ENCODE results near the gene EPHA7.

Gene EPHA7

GRCh38 chr6:93210908-93211307 lies 208.5 kb downstream of the EPHA7 start:
- no peak overlapping the region for H3K27ac ChIP-seq
- H3K9me3 ChIP-seq (ENCODE audit: low read depth, low read length): no peaks in the 10 kb centered on the region
- no peaks in the 10 kb centered on the region for H3K36me3 ChIP-seq (ENCODE audit: insufficient read depth, low read length)
- H3K9ac ChIP-seq (ENCODE audit: insufficient read length): no peak overlapping the region
- DNase-seq (ENCODE audit: low read depth, low spot score): no peak
- TF ChIP-seq EZH2 (IDR thresholded peaks at IDR 0.05): no peak
- no peak for TF ChIP-seq POLR2AphosphoS5 (IDR thresholded peaks at IDR 0.05; ENCODE audit: borderline replicate concordance, low read depth, low read length)
- TF ChIP-seq FOXP2 (optimal IDR thresholded peaks at IDR 0.05; ENCODE audit: control extremely low read depth, extremely low read length, insufficient read depth): no peak
- no peak overlapping the region for H3K4me3 ChIP-seq

GRCh38 chr6:93209358-93209757 lies 210.0 kb downstream of the EPHA7 start:
- H3K9me3 ChIP-seq (ENCODE audit: low read depth, low read length): no peaks in the 10 kb centered on the region
- no peak overlapping the region for H3K4me3 ChIP-seq
- TF ChIP-seq FOXP2 (optimal IDR thresholded peaks at IDR 0.05; ENCODE audit: control extremely low read depth, extremely low read length, insufficient read depth): no peak
- no peak for TF ChIP-seq EZH2 (IDR thresholded peaks at IDR 0.05)
- TF ChIP-seq POLR2AphosphoS5 (IDR thresholded peaks at IDR 0.05; ENCODE audit: borderline replicate concordance, low read depth, low read length): no peak
- no peaks in the 10 kb centered on the region for H3K36me3 ChIP-seq (ENCODE audit: insufficient read depth, low read length)
- no peak overlapping the region for H3K27ac ChIP-seq
- H3K9ac ChIP-seq (ENCODE audit: insufficient read length): no peak overlapping the region
- no peak for DNase-seq (ENCODE audit: low read depth, low spot score)

GRCh38 chr6:93196406-93196970 lies 222.9 kb downstream of the EPHA7 start:
- no peak overlapping the region for H3K9ac ChIP-seq (ENCODE audit: insufficient read length)

GRCh38 chr6:93194480-93194879 lies 224.9 kb downstream of the EPHA7 start:
- Histone ChIP-seq H3K27ac (no peak overlapping the region), H3K9me3 (ENCODE audit: low read depth, low read length) (no peaks in the 10 kb centered on the region), H3K9ac (ENCODE audit: insufficient read length) (no peak overlapping the region), H3K4me3 (no peak overlapping the region), H3K36me3 (ENCODE audit: insufficient read depth, low read length) (no peaks in the 10 kb centered on the region)
- TF ChIP-seq FOXP2 (optimal IDR thresholded peaks at IDR 0.05; ENCODE audit: control extremely low read depth, extremely low read length, insufficient read depth) (no peak), EZH2 (IDR thresholded peaks at IDR 0.05) (no peak), POLR2AphosphoS5 (IDR thresholded peaks at IDR 0.05; ENCODE audit: borderline replicate concordance, low read depth, low read length) (no peak)
- no peak for DNase-seq (ENCODE audit: low read depth, low spot score)

More at GRCh38 chr6:93196406-93196970, 222.9 kb downstream of the EPHA7 start:
- no peak for TF ChIP-seq FOXP2 (optimal IDR thresholded peaks at IDR 0.05; ENCODE audit: control extremely low read depth, extremely low read length, insufficient read depth)
- no peak for TF ChIP-seq POLR2AphosphoS5 (IDR thresholded peaks at IDR 0.05; ENCODE audit: borderline replicate concordance, low read depth, low read length)
- no peak for TF ChIP-seq EZH2 (IDR thresholded peaks at IDR 0.05)
- no peak for DNase-seq (ENCODE audit: low read depth, low spot score)
- Histone ChIP-seq H3K4me3 (no peak overlapping the region), H3K36me3 (ENCODE audit: insufficient read depth, low read length) (no peaks in the 10 kb centered on the region), H3K9me3 (ENCODE audit: low read depth, low read length) (no peaks in the 10 kb centered on the region), H3K27ac (no peak overlapping the region)

GRCh38 chr6:93193868-93194267 lies 225.5 kb downstream of the EPHA7 start:
- TF ChIP-seq FOXP2 (optimal IDR thresholded peaks at IDR 0.05; ENCODE audit: control extremely low read depth, extremely low read length, insufficient read depth) (no peak), POLR2AphosphoS5 (IDR thresholded peaks at IDR 0.05; ENCODE audit: borderline replicate concordance, low read depth, low read length) (no peak), EZH2 (IDR thresholded peaks at IDR 0.05) (no peak)
- H3K9me3 ChIP-seq (ENCODE audit: low read depth, low read length): no peaks in the 10 kb centered on the region
- H3K27ac ChIP-seq: no peak overlapping the region
- no peak overlapping the region for H3K4me3 ChIP-seq
- H3K36me3 ChIP-seq (ENCODE audit: insufficient read depth, low read length): no peaks in the 10 kb centered on the region
- DNase-seq (ENCODE audit: low read depth, low spot score): no peak
- H3K9ac ChIP-seq (ENCODE audit: insufficient read length): no peak overlapping the region
